HG03442 (cell line): ENCODE data around the gene REXO5.
"Not testable (repeated sequence)": the region's sequence is repeated elsewhere in the genome, so short reads cannot be mapped to it uniquely, and the experiment has no call there.

Experiments
- ATAC-seq: cut with Tn5 transposase; IDR thresholded peaks from one replicate; pipeline ENCODE4 v1.9.1; 2021; ENCODE audit warnings: mild to moderate bottlenecking, moderate library complexity; ENCODE audit not compliant: unreplicated experiment

Gene REXO5

GRCh38 chr16:20847550-20847949 lies 41.2 kb downstream of the REXO5 start:
- no peak for ATAC-seq

GRCh38 chr16:20849589-20850390 lies 43.5 kb downstream of the REXO5 start:
- ATAC-seq, result no peak

- no peak for ATAC-seq
These were observed 44.7 kb downstream of the REXO5 start for GRCh38 chr16:20850981-20851380.

GRCh38 chr16:20851601-20852000 lies 45.3 kb downstream of the REXO5 start:
- ATAC-seq, result no peak

GRCh38 chr16:20853143-20853542 lies 46.8 kb downstream of the REXO5 start:
- no peak for ATAC-seq

- no peak for ATAC-seq
These were observed 47.8 kb downstream of the REXO5 start for GRCh38 chr16:20853981-20854620.

GRCh38 chr16:20854963-20855362 lies 48.6 kb downstream of the REXO5 start:
- no peak for ATAC-seq

- no peak for ATAC-seq
These were observed 51.0 kb downstream of the REXO5 start for GRCh38 chr16:20857281-20857680.

GRCh38 chr16:20859229-20859628 lies 52.9 kb downstream of the REXO5 start:
- no peak for ATAC-seq

GRCh38 chr16:20859699-20860098 lies 53.4 kb downstream of the REXO5 start:
- ATAC-seq, result no peak

GRCh38 chr16:20860361-20860760 lies 54.0 kb downstream of the REXO5 start:
- no peak for ATAC-seq

- not testable (repeated sequence) for ATAC-seq
These were observed 54.7 kb downstream of the REXO5 start for GRCh38 chr16:20860995-20861394.

GRCh38 chr16:20862162-20862960 lies 56.0 kb downstream of the REXO5 start:
- no peak for ATAC-seq

- not testable (repeated sequence) for ATAC-seq
These were observed 58.0 kb downstream of the REXO5 start for GRCh38 chr16:20864376-20864775.

GRCh38 chr16:20865420-20866131 lies 59.2 kb downstream of the REXO5 start:
- no peak for ATAC-seq

GRCh38 chr16:20866145-20866772 lies 59.9 kb downstream of the REXO5 start:
- no peak for ATAC-seq

GRCh38 chr16:20866801-20867200 lies 60.5 kb downstream of the REXO5 start:
- no peak for ATAC-seq

- ATAC-seq, result no peak
These were observed 61.3 kb downstream of the REXO5 start for GRCh38 chr16:20867585-20867984.

GRCh38 chr16:20868890-20869289 lies 62.6 kb downstream of the REXO5 start:
- no peak for ATAC-seq

GRCh38 chr16:20870122-20870820 lies 63.9 kb downstream of the REXO5 start:
- no peak for ATAC-seq
